Eye (tissue), 1 donor: ENCODE data around the gene PCDHGA1.
"Not testable (repeated sequence)": the region's sequence is repeated elsewhere in the genome, so short reads cannot be mapped to it uniquely, and the experiment has no call there.

ENCODE experiments used
- DNase-seq: peaks from one replicate; pipeline ENCODE4 v3.0.0-alpha.2; 2015

Gene PCDHGA1

DNA sequence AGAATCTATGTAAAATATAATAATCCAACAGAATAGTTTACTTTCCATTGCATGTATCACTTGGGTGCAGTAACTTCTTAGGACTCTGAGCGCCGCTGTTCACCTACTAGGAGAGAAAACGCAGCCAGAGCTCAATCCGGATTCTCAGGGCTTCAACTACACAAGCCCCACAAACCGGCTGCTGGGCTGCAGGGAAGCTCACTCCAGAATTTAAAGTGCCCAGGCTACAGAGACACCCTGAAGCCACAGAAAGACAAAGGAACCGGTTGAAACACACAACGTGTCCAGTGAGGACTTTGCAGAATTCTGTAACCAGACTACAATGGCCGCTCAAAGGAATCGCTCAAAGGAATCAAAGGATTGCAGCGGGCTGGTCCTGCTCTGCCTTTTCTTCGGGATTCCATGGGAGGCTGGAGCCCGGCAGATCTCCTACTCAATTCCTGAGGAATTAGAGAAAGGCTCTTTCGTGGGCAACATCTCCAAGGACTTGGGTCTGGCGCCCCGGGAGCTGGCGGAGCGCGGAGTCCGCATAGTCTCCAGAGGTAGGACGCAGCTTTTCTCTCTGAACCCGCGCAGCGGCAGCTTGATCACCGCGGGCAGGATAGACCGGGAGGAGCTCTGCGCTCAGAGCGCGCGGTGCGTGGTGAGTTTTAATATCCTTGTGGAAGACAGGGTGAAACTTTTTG, 82.7 kb downstream of the PCDHGA1 start, which contains the start of gene PCDHGA10:
Gene PCDHGA10 (plus strand): TSS at position 134 of the 686 bp plus-strand sequence. CDS start 189 bp downstream, at position 323.
- DNase-seq = peak; percentile 52

DNA sequence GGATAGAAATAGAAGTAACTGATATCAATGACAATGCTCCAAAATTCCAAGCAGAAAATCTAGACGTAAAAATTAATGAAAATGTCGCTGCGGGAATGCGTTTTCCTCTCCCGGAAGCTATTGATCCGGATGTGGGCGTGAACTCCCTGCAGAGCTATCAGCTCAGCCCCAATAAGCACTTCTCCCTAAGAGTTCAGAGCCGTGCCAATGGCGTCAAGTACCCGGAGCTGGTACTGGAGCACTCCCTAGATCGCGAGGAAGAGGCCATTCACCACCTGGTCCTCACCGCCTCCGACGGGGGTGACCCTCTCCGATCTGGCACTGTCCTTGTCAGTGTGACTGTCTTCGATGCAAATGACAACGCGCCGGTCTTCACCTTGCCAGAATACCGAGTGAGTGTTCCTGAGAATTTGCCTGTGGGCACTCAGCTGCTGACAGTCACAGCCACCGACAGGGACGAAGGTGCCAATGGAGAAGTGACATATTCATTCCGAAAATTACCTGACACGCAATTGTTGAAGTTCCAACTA, 83.3 kb downstream of the PCDHGA1 start:
- DNase-seq = no peak

DNA sequence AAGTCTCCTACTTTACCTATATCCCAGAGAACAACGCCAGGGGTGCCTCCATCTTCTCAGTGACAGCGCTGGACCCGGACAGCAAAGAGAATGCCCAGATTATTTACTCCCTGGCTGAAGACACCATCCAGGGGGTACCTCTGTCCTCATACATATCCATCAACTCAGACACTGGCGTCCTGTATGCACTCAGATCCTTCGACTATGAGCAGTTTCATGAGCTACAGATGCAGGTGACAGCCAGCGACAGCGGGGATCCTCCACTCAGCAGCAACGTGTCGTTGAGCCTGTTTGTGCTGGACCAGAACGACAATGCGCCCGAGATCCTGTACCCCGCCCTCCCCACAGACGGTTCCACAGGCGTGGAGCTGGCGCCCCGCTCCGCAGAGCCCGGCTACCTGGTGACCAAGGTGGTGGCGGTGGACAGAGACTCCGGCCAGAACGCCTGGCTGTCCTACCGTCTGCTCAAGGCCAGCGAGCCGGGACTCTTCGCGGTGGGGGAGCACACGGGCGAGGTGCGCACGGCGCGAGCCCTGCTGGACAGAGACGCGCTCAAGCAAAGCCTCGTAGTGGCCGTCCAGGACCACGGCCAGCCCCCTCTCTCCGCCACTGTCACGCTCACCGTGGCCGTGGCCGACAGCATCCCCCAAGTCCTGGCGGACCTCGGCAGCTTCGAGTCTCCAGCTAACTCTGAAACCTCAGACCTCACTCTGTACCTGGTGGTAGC, 84.4 kb downstream of the PCDHGA1 start:
- not testable (repeated sequence) for DNase-seq

DNA sequence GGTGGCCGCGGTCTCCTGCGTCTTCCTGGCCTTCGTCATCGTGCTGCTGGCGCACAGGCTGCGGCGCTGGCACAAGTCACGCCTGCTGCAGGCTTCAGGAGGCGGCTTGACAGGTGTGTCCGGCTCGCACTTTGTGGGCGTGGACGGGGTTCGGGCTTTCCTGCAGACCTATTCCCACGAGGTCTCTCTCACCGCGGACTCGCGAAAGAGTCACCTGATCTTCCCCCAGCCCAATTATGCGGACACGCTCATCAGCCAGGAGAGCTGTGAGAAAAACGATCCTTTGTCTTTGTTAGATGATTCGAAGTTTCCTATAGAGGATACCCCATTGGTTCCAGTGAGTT, 84.9 kb downstream of the PCDHGA1 start:
- not testable (repeated sequence) for DNase-seq

DNA sequence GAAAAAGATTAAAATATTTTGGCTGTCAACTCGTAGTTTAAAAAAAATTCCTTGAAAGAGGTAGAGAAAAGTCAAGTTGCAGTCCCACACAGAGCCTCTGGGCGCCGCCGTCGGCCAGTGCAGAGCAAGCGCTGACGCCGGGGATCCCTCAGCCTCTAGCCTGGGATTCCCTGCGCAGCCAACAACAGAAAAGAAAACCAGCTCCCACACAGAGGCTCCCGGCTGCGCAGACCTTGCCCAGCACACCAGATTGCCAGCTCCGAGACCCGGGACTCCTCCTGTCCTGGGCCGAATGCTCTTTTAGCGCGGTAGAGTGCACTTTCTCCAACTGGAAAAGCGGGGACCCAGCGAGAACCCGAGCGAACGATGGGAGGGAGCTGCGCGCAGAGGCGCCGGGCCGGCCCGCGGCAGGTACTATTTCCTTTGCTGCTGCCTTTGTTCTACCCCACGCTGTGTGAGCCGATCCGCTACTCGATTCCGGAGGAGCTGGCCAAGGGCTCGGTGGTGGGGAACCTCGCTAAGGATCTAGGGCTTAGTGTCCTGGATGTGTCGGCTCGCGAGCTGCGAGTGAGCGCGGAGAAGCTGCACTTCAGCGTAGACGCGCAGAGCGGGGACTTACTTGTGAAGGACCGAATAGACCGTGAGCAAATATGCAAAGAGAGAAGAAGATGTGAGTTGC, 87.3 kb downstream of the PCDHGA1 start, which contains the start of gene PCDHGB7:
Gene PCDHGB7 (plus strand): TSS at position 184 of the 679 bp plus-strand sequence. CDS start 183 bp downstream, at position 367.
- peak; percentile 73 for DNase-seq

DNA sequence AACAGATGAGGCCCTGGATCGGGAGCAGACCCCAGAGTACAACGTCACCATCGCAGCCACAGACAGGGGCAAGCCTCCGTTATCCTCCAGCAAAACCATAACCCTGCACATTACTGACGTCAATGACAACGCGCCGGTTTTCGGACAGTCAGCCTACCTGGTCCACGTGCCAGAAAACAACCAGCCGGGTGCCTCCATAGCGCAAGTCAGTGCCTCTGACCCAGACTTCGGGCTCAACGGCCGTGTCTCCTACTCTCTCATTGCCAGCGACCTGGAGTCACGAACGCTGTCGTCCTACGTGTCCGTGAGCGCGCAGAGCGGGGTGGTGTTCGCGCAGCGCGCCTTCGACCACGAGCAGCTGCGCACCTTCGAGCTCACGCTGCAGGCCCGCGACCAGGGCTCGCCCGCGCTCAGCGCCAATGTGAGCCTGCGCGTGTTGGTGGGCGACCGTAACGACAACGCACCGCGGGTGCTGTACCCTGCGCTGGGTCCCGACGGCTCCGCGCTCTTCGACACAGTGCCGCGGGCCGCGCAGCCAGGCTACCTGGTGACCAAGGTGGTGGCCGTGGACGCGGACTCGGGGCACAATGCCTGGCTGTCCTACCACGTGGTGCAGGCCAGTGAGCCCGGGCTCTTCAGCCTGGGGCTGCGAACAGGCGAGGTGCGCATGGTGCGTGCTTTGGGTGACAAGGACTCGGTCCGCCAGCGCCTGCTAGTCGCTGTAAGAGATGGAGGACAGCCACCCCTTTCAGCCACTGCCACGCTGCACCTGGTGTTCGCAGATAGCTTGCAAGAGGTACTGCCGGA, 89.0 kb downstream of the PCDHGA1 start:
- no peak for DNase-seq

DNA sequence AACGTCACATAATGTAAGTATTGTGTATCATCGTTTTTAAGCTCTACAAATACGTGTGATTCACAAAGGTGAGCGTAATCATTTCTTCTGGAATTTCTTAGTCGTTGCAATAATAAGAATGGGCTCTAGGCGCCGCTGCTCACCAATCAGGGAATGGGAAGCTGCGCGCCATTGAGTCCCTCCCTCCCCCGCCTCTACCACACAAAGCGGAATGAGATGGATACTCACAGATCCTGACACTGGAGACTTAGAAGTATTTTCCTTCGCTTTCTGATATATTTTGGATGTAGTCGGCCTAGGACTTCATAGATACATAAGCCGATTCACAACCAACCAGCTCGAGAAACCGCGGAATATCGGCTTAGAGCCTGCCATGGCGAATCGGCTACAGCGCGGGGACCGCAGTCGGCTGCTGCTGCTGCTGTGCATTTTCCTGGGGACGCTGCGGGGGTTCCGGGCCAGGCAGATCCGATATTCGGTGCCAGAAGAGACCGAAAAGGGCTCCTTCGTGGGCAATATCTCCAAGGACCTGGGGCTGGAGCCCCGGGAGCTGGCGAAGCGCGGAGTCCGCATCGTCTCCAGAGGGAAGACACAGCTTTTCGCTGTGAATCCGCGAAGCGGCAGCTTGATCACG, 90.7 kb downstream of the PCDHGA1 start, which contains the start of gene PCDHGA11:
Gene PCDHGA11 (plus strand): TSS at position 197 of the 634 bp plus-strand sequence. CDS start 177 bp downstream, at position 374.
- peak; percentile 65 for DNase-seq

DNA sequence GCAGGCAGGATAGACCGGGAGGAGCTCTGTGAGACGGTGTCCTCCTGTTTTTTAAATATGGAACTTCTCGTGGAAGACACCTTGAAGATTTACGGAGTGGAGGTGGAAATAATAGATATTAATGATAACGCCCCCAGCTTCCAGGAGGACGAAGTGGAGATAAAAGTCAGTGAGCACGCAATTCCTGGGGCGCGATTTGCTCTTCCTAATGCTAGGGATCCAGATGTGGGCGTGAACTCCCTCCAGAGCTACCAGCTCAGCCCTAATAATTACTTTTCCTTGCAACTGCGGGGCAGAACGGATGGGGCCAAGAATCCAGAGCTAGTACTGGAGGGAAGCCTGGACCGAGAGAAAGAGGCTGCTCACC, 91.2 kb downstream of the PCDHGA1 start:
- DNase-seq = peak; percentile 27

DNA sequence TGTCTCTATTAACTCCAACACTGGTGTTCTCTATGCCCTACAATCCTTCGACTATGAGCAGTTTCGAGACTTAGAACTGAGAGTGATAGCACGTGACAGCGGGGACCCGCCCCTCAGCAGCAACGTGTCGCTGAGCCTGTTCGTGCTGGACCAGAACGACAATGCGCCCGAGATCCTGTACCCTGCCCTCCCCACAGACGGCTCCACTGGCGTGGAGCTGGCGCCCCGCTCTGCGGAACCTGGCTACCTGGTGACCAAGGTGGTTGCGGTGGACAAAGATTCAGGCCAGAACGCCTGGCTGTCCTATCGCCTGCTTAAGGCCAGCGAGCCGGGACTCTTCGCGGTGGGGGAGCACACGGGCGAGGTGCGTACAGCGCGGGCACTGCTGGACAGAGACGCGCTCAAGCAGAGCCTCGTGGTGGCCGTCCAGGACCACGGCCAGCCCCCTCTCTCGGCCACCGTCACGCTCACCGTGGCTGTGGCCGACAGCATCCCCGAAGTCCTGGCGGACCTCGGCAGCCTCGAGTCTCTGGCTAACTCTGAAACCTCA, 92.5 kb downstream of the PCDHGA1 start:
- no peak for DNase-seq

DNA sequence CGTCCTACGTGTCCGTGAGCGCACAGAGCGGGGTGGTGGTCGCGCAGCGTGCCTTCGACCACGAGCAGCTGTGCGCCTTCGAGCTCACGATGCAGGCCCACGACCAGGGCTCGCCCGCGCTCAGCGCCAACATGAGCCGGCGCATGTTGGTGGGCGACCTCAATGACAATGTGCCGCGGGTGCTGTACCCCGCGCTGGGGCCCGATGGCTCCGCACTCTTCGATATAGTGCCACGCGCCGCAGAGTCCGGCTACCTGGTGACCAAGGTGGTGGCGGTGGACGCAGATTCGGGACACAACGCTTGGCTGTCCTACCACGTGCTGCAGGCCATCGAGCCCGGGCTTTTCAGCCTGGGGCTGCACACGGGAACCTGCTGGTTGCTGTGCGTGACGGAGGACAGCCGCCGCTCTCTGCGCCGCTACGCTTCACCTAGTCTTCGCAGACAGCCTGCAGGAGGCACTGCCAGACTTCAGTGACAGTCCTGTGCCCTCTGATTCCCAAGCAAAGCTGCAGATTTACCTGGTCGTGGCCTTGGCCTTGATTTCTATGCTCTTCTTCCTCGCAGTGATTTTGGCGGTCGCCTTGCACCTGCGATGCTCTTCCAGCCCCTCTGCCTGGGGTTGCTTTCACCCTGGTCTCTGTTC, 97.6 kb downstream of the PCDHGA1 start:
- DNase-seq = no peak

DNA sequence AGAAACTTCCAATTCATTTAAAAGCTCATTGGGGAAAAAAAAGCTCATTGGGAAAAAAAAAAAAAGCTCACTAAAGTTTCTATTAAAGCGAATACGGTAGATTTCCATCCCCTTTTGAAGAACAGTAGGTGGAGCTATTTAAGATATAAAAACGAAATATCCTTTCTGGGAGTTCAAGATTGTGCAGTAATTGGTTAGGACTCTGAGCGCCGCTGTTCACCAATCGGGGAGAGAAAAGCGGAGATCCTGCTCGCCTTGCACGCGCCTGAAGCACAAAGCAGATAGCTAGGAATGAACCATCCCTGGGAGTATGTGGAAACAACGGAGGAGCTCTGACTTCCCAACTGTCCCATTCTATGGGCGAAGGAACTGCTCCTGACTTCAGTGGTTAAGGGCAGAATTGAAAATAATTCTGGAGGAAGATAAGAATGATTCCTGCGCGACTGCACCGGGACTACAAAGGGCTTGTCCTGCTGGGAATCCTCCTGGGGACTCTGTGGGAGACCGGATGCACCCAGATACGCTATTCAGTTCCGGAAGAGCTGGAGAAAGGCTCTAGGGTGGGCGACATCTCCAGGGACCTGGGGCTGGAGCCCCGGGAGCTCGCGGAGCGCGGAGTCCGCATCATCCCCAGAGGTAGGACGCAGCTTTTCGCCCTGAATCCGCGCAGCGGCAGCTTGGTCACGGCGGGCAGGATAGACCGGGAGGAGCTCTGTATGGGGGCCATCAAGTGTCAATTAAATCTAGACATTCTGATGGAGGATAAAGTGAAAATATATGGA, 100.2 kb downstream of the PCDHGA1 start, which contains the start of gene PCDHGA12:
Gene PCDHGA12 (plus strand): TSS at position 176 of the 782 bp plus-strand sequence. CDS start 253 bp downstream, at position 429.
- peak; percentile 10 for DNase-seq

DNA sequence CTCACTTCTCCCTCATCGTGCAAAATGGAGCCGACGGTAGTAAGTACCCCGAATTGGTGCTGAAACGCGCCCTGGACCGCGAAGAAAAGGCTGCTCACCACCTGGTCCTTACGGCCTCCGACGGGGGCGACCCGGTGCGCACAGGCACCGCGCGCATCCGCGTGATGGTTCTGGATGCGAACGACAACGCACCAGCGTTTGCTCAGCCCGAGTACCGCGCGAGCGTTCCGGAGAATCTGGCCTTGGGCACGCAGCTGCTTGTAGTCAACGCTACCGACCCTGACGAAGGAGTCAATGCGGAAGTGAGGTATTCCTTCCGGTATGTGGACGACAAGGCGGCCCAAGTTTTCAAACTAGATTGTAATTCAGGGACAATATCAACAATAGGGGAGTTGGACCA, 101.0 kb downstream of the PCDHGA1 start:
- no peak for DNase-seq

DNA sequence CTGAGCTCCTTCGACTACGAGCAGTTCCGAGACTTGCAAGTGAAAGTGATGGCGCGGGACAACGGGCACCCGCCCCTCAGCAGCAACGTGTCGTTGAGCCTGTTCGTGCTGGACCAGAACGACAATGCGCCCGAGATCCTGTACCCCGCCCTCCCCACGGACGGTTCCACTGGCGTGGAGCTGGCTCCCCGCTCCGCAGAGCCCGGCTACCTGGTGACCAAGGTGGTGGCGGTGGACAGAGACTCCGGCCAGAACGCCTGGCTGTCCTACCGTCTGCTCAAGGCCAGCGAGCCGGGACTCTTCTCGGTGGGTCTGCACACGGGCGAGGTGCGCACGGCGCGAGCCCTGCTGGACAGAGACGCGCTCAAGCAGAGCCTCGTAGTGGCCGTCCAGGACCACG, 102.0 kb downstream of the PCDHGA1 start:
- DNase-seq = not testable (repeated sequence)

DNA sequence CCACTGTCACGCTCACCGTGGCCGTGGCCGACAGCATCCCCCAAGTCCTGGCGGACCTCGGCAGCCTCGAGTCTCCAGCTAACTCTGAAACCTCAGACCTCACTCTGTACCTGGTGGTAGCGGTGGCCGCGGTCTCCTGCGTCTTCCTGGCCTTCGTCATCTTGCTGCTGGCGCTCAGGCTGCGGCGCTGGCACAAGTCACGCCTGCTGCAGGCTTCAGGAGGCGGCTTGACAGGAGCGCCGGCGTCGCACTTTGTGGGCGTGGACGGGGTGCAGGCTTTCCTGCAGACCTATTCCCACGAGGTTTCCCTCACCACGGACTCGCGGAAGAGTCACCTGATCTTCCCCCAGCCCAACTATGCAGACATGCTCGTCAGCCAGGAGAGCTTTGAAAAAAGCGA, 102.4 kb downstream of the PCDHGA1 start:
- not testable (repeated sequence) for DNase-seq

DNA sequence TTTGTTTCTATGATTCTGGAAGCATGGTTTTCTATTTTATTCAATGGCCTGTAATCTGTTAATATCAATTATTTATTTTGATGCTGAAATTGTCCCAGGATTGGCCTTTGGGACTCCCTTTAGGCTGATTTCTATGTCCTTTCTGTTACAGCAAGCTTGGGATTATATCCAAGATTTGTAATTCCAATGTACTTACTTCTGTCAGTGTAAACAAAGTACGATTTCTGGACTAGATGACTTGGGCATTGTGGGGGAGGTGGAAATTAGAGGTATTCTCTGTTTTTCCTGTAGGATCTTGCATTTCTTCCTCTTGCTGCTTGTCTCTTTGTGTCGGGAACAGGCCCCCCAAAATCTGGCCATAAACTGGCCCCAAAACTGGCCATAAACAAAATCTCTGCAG, 103.7 kb downstream of the PCDHGA1 start:
- DNase-seq = no peak

DNA sequence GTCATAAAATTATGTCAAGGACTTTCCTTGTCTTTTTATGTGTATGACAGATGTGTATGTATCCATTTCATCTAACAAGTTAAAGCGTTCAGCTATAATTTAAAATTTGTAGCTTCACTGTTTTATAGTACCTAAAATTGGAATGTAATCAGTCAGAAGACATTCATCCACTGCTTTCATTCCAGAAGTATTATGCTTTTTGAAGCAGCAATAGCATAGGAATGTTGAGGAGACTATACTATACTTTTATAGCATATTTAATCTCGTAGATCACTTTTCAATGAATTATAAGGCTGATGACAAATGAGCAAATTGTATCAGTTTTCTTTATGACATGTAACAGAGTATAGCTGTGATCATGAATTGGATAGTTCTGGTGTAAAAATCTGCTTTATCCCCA, 106.9 kb downstream of the PCDHGA1 start:
- no peak for DNase-seq

DNA sequence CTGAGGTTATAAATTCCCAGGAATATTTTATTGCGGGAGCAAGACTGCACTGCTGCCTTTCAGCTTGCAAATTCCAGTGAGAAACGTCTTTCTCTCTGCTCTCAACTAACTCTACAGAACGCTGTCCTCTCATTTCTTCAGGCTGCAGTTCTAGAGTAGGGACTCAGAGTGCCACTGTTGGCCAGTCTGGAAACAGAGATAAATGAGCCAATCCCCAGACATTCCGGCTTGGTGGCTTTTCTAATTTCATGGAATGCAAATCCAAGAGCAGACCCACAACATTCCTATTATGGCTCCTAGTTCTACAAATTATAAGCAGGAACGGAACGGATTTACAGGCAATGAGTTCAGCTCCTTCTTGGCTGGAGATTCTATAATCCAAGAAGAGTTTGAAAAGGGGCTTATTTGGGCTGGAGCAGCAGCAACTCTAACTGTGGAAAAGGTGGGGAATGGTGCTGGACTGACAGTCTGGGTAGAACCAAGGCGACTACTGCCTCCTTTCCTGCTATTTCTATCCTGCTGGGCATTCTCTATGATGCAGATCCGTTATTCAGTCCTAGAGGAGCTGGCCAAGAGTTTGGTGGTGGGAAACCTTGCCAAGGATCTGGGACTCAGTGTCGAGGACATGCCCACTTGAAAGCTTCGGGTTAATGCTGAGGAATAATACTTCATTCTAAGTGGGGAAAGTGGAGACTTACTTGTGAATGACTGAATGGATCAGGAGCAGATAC, 109.3 kb downstream of the PCDHGA1 start:
- no peak for DNase-seq

DNA sequence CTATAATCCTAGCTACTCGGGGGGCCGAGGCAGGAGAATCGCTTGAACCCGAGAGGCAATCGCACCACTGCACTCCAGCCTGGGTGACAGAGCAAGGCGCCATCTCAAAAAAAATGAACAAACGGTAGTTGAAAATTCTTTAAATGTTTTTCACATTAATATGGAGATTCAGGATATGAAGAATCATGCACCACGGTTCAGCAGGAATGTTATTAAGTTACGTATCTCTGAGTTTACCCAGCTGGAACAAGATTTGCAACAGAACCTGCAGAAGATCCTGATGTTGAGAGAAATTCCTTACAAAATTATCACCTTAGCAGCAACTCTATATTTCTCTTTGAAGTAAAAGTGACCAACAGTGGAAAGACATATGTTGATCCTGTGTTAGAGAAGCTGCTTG, 110.0 kb downstream of the PCDHGA1 start:
- DNase-seq = no peak

DNA sequence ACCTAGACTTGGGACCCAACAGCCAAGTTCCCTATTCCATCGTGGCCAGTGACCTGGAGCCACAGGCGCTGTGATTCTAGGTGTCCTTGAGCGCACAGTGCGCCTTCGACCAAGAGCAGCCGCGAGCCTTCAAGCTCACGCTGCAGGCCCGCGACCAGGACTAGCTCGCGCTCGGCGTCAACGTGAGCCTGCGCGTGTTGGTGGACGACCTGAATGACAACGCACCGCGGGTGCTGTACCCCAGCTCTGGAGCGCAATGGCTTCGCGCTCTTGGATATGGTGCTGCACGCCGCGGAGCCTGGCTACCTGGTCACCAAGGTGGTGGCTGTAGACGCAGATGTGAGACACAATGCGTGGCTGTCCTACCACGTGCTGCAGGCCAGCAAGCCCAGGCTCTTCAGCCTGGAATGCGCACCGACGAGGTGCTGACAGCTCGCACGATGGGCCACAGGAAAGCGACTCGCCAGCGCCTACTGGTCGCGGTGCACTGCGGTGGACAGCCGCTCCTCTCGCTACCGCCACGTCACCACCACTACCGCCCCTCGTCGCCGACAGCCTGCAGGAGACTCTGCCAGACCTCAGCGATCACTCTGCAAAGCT, 111.4 kb downstream of the PCDHGA1 start:
- DNase-seq = no peak
